ENCODE measurements around the gene SPINT1. TPM values are rescaled to one million over a fixed set of nuclear protein-coding genes. Genes with fewer than 3 reads are reported as not detected.

Gene SPINT1
- total and polyA plus RNA-seq, 2 of the 13 experiments (the other 11 are each of a cell fraction or from before 2014, with no cell fraction given), result 0.49 to 2.5 TPM

GRCh38 chr15:40906091-40906990, 62.5 kb downstream of the SPINT1 start (continued):
- 0 out of 2 replicates have a peak, but pooled peaks have one; percentile 45 for TF ChIP-seq ZNF414 (CRISPR knock-in tag; IDR thresholded peaks at IDR 0.05)
- peak; percentile 65; the same call in 1 of the 2 replicates for TF ChIP-seq ZNF138 (CRISPR knock-in tag; IDR thresholded peaks at IDR 0.05; ENCODE audit: low read depth)
- peak; percentile 63; the same call in 1 of the 2 replicates for TF ChIP-seq THAP9 (CRISPR knock-in tag; IDR thresholded peaks at IDR 0.05; ENCODE audit: borderline replicate concordance)
- TF ChIP-seq ZNF724P (CRISPR knock-in tag; IDR thresholded peaks at IDR 0.05; ENCODE audit: borderline replicate concordance), result 0 out of 2 replicates have a peak, but pooled peaks have one; percentile 27
- TF ChIP-seq SAP130 (CRISPR knock-in tag; IDR thresholded peaks at IDR 0.05; ENCODE audit: low read depth), result peak; percentile 85
- TF ChIP-seq PHF20 (CRISPR knock-in tag; IDR thresholded peaks at IDR 0.05), result peak; percentile 35; the same call in 1 of the 2 replicates
- peak; percentile 25; the same call in 1 of the 2 replicates for TF ChIP-seq MTA1 (CRISPR knock-in tag; IDR thresholded peaks at IDR 0.05; ENCODE audit: borderline replicate concordance)
- 0 out of 2 replicates have a peak, but pooled peaks have one; percentile 41 for TF ChIP-seq NKX3-1 (CRISPR knock-in tag; IDR thresholded peaks at IDR 0.05)
- TF ChIP-seq ATF7 (IDR thresholded peaks at IDR 0.05), result no peak
- no peak for TF ChIP-seq ATF7 (CRISPR knock-in tag; IDR thresholded peaks at IDR 0.05)
- no peak for TF ChIP-seq ZNF446 (CRISPR knock-in tag; IDR thresholded peaks at IDR 0.05)
- peak; percentile 57; the same call in 1 of the 2 replicates for TF ChIP-seq ARID4A (CRISPR knock-in tag; IDR thresholded peaks at IDR 0.05; ENCODE audit: borderline replicate concordance)
- TF ChIP-seq ZNF350 (CRISPR knock-in tag; IDR thresholded peaks at IDR 0.05; ENCODE audit: borderline replicate concordance, low read depth), result peak; percentile 52; the same call in 1 of the 2 replicates
- TF ChIP-seq PHF5A (CRISPR knock-in tag; IDR thresholded peaks at IDR 0.05; ENCODE audit: low read depth, unreplicated experiment), result no peak
- TF ChIP-seq BCLAF1 (IDR thresholded peaks at IDR 0.05), result no peak
- TF ChIP-seq HNRNPK (IDR thresholded peaks at IDR 0.05; ENCODE audit: low read depth, low read length, poor library complexity, severe bottlenecking), result peak; percentile 44
- TF ChIP-seq FOXP1 (IDR thresholded peaks at IDR 0.05), result no peak
- TF ChIP-seq FOXP1 (CRISPR knock-in tag; IDR thresholded peaks at IDR 0.05), result no peak
